NCI-H460 (cell line): ENCODE results near the gene UQCC5. TPM values are rescaled to one million over a fixed set of nuclear protein-coding genes. Genes with fewer than 3 reads are reported as not detected.

ENCODE experiments used
- DNase-seq: peaks from one replicate; pipeline ENCODE4 v3.0.0-alpha.2; 2016; ENCODE audit warnings: low read depth; ENCODE audit errors: extremely low read depth
- small RNA-seq, 2 experiments: library from RNA; depleted of rRNA; stranded (forward); fragments of <200 nt; gene quantifications; one replicate each; pipeline ENCODE3, GENCODE V24; 2014
- total RNA-seq: library from RNA; depleted of rRNA; stranded (reverse); fragments of >200 nt; shearing (Covaris generic); gene quantifications from 2 replicates; pipeline ENCODE4 v1.2.3, GENCODE V29; 2014; rRNA removed

Gene UQCC5
- total RNA-seq, 1 experiment from 2014 or later: 5.4 TPM

DNA sequence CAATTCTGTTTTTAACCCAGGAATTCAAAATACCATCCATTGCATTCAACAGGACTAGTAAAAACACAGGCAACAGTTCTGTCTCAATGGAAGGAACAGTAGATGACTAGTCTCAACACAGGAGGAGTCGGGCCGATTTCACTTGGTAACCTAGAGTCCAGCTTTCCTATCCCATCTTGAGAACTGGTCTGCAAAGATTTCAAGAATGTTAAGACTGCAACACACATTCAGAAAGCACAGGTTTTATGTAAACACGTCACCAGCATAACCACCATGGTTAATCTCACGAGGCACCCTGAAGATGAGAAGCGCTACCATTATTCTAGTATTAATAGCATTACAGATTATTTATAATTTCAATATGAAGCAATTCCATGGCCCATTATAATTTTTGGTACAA is 22.0 kb downstream of the UQCC5 start:
- no peak for DNase-seq

DNA sequence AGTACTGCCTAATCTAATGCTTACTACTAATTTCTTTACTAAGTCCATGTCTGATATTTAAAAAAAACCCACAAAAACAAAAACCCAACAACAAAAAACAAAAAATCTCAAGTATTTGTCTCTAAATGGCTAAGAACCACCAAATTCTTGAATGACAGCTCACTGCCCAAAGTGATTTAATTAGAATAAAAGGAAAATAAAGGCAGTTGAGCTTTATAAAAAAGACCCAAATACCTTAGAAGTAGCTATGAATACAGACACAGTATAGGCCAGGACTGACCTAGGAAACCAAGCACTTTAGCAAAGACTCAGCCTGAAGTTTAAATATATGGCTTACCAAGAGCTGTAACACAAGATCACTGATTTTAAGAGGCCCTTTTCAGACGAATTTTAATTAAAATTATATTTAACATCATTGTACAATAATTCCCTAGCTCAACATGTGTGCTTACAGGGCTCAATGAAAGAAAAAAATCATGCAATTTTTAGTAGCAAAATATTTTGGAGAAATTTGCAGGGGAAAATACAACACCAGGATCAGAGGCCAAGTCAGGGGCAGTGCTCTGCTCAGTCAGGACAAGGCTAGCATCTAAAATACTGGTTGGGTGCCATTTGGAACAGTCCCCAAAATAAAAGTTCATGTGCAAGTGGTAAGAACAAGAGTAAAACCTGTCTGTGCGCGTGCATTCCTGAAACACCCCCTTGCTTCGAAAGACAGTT is 24.8 kb downstream of the UQCC5 start:
- no peak for DNase-seq

DNA sequence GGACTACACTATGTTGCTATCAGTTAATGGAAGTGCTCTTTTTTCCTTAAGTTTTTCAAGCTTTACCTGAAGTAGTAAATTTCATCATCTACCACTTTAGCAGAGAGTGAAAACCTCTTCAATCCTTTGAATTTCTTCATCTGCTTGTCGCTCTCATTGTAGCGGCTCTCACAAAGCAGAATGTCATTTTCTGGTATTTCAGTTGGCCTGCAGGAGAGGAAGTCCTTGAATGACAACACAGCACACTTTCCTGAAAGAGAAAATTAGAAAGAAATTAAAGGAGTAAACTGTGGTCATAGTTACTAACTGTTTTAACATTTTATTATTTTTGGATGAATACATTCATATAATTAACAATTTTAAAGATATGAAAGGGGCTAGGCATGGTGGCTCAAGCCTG is 27.6 kb downstream of the UQCC5 start:
- no peak for DNase-seq

DNA sequence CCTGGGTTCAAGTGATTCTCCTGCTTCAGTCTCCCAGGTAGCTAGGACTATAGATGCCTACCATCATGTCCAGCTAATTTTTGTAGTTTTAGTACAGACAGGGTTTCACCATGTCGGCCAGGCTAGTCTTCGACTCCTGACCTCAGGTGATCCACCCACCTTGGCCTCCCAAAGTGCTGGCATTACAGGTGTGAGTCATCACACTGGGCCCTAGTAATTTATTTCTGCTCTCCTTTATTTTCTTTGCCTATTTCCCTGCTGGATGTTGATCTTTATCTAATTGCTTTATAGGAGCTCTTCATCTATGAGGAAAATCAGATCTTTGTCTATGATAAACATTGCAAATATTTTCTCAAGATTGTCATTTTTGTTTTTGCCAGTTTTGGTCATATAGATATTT is 31.7 kb downstream of the UQCC5 start:
- no peak for DNase-seq

DNA sequence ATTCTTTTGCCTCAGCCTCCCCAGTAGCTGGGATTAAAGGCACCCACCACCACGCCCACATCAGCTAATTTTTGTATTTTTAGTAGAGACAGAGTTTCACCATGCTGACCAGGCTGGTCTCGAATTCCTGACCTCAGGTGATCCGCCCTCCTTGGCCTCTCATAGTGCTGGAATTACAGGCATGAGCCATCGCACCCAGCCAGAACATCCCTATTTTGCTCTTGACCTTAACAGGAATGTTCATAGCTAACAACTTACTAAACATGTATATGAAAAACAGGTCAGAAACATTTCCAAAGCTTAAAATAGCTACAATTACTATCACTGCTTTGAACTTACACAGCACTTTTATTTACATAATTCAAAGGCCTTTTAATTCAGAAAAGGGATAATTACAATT is 33.7 kb downstream of the UQCC5 start:
- no peak for DNase-seq

DNA sequence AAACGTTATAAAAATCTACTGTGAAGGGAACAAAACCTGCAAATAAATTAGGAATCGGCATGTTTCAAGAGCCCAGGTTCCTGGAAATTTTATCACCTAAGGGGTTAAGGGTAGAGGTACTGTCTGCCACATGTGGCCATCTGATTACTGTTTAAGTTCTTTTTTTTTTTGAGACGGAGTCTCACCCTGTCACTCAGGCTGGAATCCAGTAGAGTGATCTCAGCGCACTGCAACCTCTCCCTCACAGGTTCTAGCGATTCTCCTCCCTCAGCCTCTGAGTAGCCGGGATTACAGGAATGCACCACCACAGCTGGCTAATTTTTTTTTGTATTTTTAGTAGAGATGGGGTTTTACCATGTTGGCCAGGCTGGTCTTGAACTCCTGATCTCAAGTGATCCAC is 35.8 kb downstream of the UQCC5 start:
- no peak for DNase-seq

DNA sequence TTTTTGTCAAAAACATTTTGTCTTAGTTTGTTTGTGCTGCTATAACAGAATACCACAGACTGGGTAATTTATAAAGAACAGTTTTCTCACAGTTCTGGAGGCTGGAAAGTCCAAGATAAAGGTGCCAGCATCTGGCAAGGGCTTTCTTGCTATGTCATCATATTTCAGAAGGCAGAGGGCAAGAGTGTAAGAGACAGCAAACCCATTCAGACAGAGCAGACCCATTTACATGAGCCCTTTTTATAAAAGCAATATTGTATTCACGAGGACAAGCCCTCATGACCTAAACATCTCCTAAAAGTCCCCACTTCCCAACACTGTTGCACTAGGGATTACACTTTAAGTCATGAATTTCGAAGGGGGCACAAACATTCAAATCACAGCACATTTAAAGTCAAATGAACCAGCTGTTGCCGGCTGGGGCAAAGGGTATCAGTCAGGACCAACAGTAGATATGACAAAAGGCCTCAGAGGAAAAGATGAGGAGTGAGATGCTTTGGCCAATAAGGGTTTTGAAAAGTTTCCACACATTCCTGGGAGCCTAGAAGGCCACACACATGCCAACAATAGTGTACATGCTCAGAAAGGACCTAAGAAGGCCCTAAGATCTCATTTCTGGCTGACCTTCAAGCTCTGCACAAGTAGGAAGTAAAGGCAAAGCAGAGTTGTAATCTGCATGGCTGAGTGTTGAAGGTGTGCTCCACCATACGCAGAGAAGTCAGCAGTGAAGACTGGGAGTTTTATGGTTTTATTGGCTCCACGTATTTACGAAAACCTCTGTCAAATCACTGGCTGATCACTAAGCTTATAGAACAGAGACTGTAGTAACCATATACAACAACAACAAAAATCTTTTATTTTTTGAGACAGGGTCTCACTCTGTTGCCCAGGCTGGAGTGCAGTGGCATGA is 37.9 kb downstream of the UQCC5 start:
- DNase-seq: no peak

Small RNA genes lying within 50 kb of the gene (small RNA-seq; reads per million reads assigned to genes)
- gene RNU6-856P (0 reads per million in 2 experiments), gene RNU6ATAC16P (0 reads per million in 2 experiments)

Other genes with a start within 250 kb of the UQCC5 start
- gene GLYCTK, start 248.8 kb upstream of the UQCC5 start, total RNA-seq: 4.0 and 4.8 TPM in 2 replicates
- 3.3 and 3.9 TPM in 2 replicates for gene DNAH1, start 220.3 kb upstream of the UQCC5 start, total RNA-seq
- gene BAP1, start 126.6 kb upstream of the UQCC5 start, total RNA-seq: 42.4 and 50.7 TPM in 2 replicates
- gene PHF7, start 125.9 kb upstream of the UQCC5 start, total RNA-seq: 5.5 and 7.7 TPM in 2 replicates
- gene SEMA3G, start 91.5 kb upstream of the UQCC5 start, total RNA-seq: 0.10 and 0.35 TPM in 2 replicates
- 0.30 TPM in 1 of 2 replicates, not detected in the other for gene TNNC1, start 82.6 kb upstream of the UQCC5 start, total RNA-seq
- 18.4 and 19.7 TPM in 2 replicates for gene NISCH, start 81.0 kb upstream of the UQCC5 start, total RNA-seq
- gene STAB1, start 41.3 kb upstream of the UQCC5 start, total RNA-seq: not detected in 2 replicates
- gene NT5DC2, start 2.7 kb upstream of the UQCC5 start, total RNA-seq: 25.0 and 25.6 TPM in 2 replicates
- 32.1 and 38.2 TPM in 2 replicates for gene PBRM1, start 149.3 kb downstream of the UQCC5 start, total RNA-seq
- gene GNL3, start 149.4 kb downstream of the UQCC5 start, total RNA-seq: 173 and 174 TPM in 2 replicates
- gene GLT8D1, start 169.2 kb downstream of the UQCC5 start, total RNA-seq: 53.5 and 58.6 TPM in 2 replicates
- 172 and 198 TPM in 2 replicates for gene SPCS1, start 169.5 kb downstream of the UQCC5 start, total RNA-seq
- gene NEK4, start 234.3 kb downstream of the UQCC5 start, total RNA-seq: 24.2 and 26.7 TPM in 2 replicates
- not detected in 2 replicates for gene ITIH1, start 241.0 kb downstream of the UQCC5 start, total RNA-seq